Measurements from ENCODE around the gene GPR107.

Gene GPR107

GRCh38 chr9:130167927-130168326, 114.2 kb downstream of the GPR107 start:
- DNase-seq: no peak

- no peak for DNase-seq
Measured at GRCh38 chr9:130171226-130172148, 117.8 kb downstream of the GPR107 start.

GRCh38 chr9:130172161-130172857, 118.6 kb downstream of the GPR107 start, which contains the start of gene NCS1:
NCS1 (plus strand) TSS chr9:130172404; CDS start chr9:130172664, 260 bp downstream.
- DNase-seq: peak; percentile 67

GRCh38 chr9:130172858-130173665, 119.4 kb downstream of the GPR107 start:
- DNase-seq: no peak

GRCh38 chr9:130173666-130173983, 119.9 kb downstream of the GPR107 start:
- DNase-seq: no peak

- DNase-seq: no peak
Measured at GRCh38 chr9:130174025-130174424, 120.3 kb downstream of the GPR107 start.

- no peak for DNase-seq
Measured at GRCh38 chr9:130174920-130175321, 121.2 kb downstream of the GPR107 start.

- DNase-seq: no peak
Measured at GRCh38 chr9:130175355-130175754, 121.6 kb downstream of the GPR107 start.

GRCh38 chr9:130176760-130177159, 123.1 kb downstream of the GPR107 start:
- no peak for DNase-seq

- DNase-seq: no peak
Measured at GRCh38 chr9:130177898-130178805, 124.4 kb downstream of the GPR107 start.

GRCh38 chr9:130179331-130179907, 125.7 kb downstream of the GPR107 start:
- DNase-seq: no peak

- no peak for DNase-seq
Measured at GRCh38 chr9:130180516-130180915, 126.8 kb downstream of the GPR107 start.

GRCh38 chr9:130181678-130182380, 128.1 kb downstream of the GPR107 start:
- no peak for DNase-seq

GRCh38 chr9:130182381-130182909, 128.7 kb downstream of the GPR107 start:
- DNase-seq: no peak

- DNase-seq: no peak
Measured at GRCh38 chr9:130183133-130183762, 129.5 kb downstream of the GPR107 start.

GRCh38 chr9:130185017-130185416, 131.3 kb downstream of the GPR107 start:
- no peak for DNase-seq

GRCh38 chr9:130185490-130186031, 131.9 kb downstream of the GPR107 start:
- no peak for DNase-seq

- no peak for DNase-seq
Measured at GRCh38 chr9:130186051-130186450, 132.3 kb downstream of the GPR107 start.

GRCh38 chr9:130186839-130187522, 133.3 kb downstream of the GPR107 start:
- no peak for DNase-seq

- no peak for DNase-seq
Measured at GRCh38 chr9:130187523-130187846, 133.8 kb downstream of the GPR107 start.
